K562 (cell line): Measurements from ENCODE around the gene ADAM10. TPM values are rescaled to one million over a fixed set of nuclear protein-coding genes. Genes with fewer than 3 reads are reported as not detected.

Experiments used
- BCL6 ChIP-seq: fragments of 250-450 bp; sonication (Bioruptor Pico); IDR thresholded peaks from 2 replicates; pipeline ENCODE4 v1.4.0; 2020
- DDX20 ChIP-seq: fragments of 450-650 bp; IDR thresholded peaks from 2 replicates; pipeline ENCODE4 v1.6.1; 2016; ENCODE audit warnings: missing genetic modification characterization, low read depth, mild to moderate bottlenecking, missing compliant biosample characterization, moderate library complexity
- DMBX1 ChIP-seq: fragments of 250-450 bp; sonication (Bioruptor Pico); IDR thresholded peaks from 2 replicates; pipeline ENCODE4 v1.8.0; 2022; ENCODE audit warnings: inconsistent platforms, mild to moderate bottlenecking, moderate library complexity, borderline replicate concordance
- ETS1 ChIP-seq: conservative IDR thresholded peaks from 2 replicates; pipeline ENCODE4 v1.6.1; 2011; ENCODE audit warnings: low read depth, mild to moderate bottlenecking, low read length; ENCODE audit not compliant: control insufficient read depth
- HNRNPL ChIP-seq: fragments of 200-400 bp; formaldehyde crosslinking; IDR thresholded peaks from 2 replicates; pipeline ENCODE4 v1.6.1; 2017; ENCODE audit warnings: low read depth, mild to moderate bottlenecking, low read length
- KLF1 ChIP-seq: fragments of 450-650 bp; IDR thresholded peaks from 2 replicates; pipeline ENCODE4 v1.6.1; 2016; ENCODE audit warnings: missing genetic modification characterization, missing compliant biosample characterization
- LARP7 ChIP-seq: fragments of 450-650 bp; IDR thresholded peaks from 2 replicates; pipeline ENCODE4 v1.6.1; 2016
- NBN ChIP-seq: fragments of 450-650 bp; IDR thresholded peaks from 2 replicates; pipeline ENCODE4 v1.6.1; 2016; ENCODE audit warnings: low read depth, mild to moderate bottlenecking
- NFIX ChIP-seq: fragments of 250-450 bp; sonication (Bioruptor Pico); IDR thresholded peaks from 2 replicates; pipeline ENCODE4 v1.4.0; 2020; ENCODE audit warnings: low read depth, mild to moderate bottlenecking, moderate library complexity
- RREB1 ChIP-seq: fragments of 250-450 bp; sonication (Bioruptor Pico); IDR thresholded peaks from 2 replicates; pipeline ENCODE4 v1.4.0; 2020
- SAP30 ChIP-seq: fragments of 200-600 bp; sonication (generic); IDR thresholded peaks from 2 replicates; pipeline ENCODE4 v1.6.1; 2012; ENCODE audit warnings: borderline replicate concordance, low read depth, mild to moderate bottlenecking, moderate library complexity, low read length, control low read depth, inconsistent platforms; ENCODE audit not compliant: insufficient read depth, poor library complexity, severe bottlenecking
- TAF7 ChIP-seq: fragments of 450-650 bp; IDR thresholded peaks from 2 replicates; pipeline ENCODE4 v1.6.1; 2016; ENCODE audit warnings: missing genetic modification characterization, missing compliant biosample characterization
- TCF3 ChIP-seq: sonication (generic); formaldehyde crosslinking; IDR thresholded peaks from 2 replicates; pipeline ENCODE4 v1.4.0; 2020; ENCODE audit warnings: mild to moderate bottlenecking, missing genetic modification reagents
- TEAD2 ChIP-seq: fragments of 450-650 bp; IDR thresholded peaks from 2 replicates; pipeline ENCODE4 v1.6.1; 2016; ENCODE audit warnings: missing genetic modification characterization, control low read depth, missing compliant biosample characterization
- ZEB2 ChIP-seq: fragments of 450-650 bp; IDR thresholded peaks from 2 replicates; pipeline ENCODE4 v1.6.1; 2016
- ZFX ChIP-seq: sonication (generic); formaldehyde crosslinking; IDR thresholded peaks from 2 replicates; pipeline ENCODE4 v1.8.0; 2022; ENCODE audit warnings: mild to moderate bottlenecking, missing genetic modification reagents, moderate library complexity
- ZNF589 ChIP-seq: fragments of 200-800 bp; sonication (Bioruptor generic); IDR thresholded peaks from 2 replicates; pipeline ENCODE4 v1.6.1; 2016; ENCODE audit warnings: low read depth, missing genetic modification characterization, missing compliant biosample characterization
- ZNF79 ChIP-seq: fragments of 250-450 bp; sonication (Bioruptor Pico); IDR thresholded peaks from 2 replicates; pipeline ENCODE4 v1.4.0; 2020; ENCODE audit warnings: low read depth, mild to moderate bottlenecking, moderate library complexity
- polyA plus RNA-seq, 8 experiments: library from polyadenylated mRNA; depleted of rRNA in 4 of 8; stranded (reverse) in 5 of 8; unstranded in 3 of 8; fragments of >200 nt; fragmentation: Nextera tagmentation in 2 of 8; fragmentation: Illumina TruSeq in 1 of 8; extraction: Ambion mirVana in 2 of 8; extraction: Trizol in 1 of 8; gene quantifications; 2 replicates each; pipeline versions ENCODE4 v1.2.1 to v1.2.3, GENCODE V29; 2011 to 2014; ENCODE audit warnings: inconsistent platforms in 1 of 8, missing spikeins in 1 of 8
- total RNA-seq, 7 experiments: library from RNA; depleted of rRNA in 6 of 7; stranded (reverse); fragments of >200 nt in 6 of 7; fragmentation: Illumina TruSeq in 2 of 7; extraction: Trizol in 2 of 7; gene quantifications; 2 replicates each; pipeline versions ENCODE4 v1.2.1 to v1.2.3, GENCODE V29; 2011 to 2021; ENCODE audit warnings: low replicate concordance in 1 of 7

ADAM10 gene
- total and polyA plus RNA-seq, 9 of the 15 experiments (the other 6 are each of a cell fraction or from before 2014, with no cell fraction given): 11.9 to 152 (median 57.3) TPM

GRCh38 chr15:58545307-58546065 is 204.0 kb downstream of the ADAM10 start (continued):
- 0 out of 2 replicates have a peak, but pooled peaks have one; percentile 21 for TF ChIP-seq RREB1 (CRISPR knock-in tag)
- no peak for TF ChIP-seq TEAD2 (tag)
- no peak for TF ChIP-seq TAF7 (tag)
- no peak for TF ChIP-seq HNRNPL
- TF ChIP-seq KLF1: no peak
- no peak for TF ChIP-seq ZFX (CRISPR knock-in tag)
- TF ChIP-seq LARP7: no peak
- TF ChIP-seq DMBX1: peak; percentile 7; the same call in 1 of the 2 replicates
- no peak for TF ChIP-seq ETS1
- TF ChIP-seq NBN: no peak
- TF ChIP-seq ZNF79 (CRISPR knock-in tag): no peak
- TF ChIP-seq BCL6 (CRISPR knock-in tag): no peak
- no peak for TF ChIP-seq DDX20 (tag)
- no peak for TF ChIP-seq SAP30
- 0 out of 2 replicates have a peak, but pooled peaks have one; percentile 22 for TF ChIP-seq TCF3 (CRISPR knock-in tag)
- TF ChIP-seq ZNF589 (CRISPR knock-in tag): peak; percentile 62; the same call in 1 of the 2 replicates
- TF ChIP-seq ZEB2: no peak
- TF ChIP-seq NFIX (CRISPR knock-in tag): no peak
